K562 (cell line): ENCODE results near the gene GFOD2. TPM values are rescaled to one million over a fixed set of nuclear protein-coding genes. Genes with fewer than 3 reads are reported as not detected.
A peak's percentile ranks its signal among the peaks of the same experiment; 100 is the strongest.

Source experiments
- ATAC-seq: fragments of 200-7000 bp; cut with Tn5 transposase; 3 replicates; pipeline ENCODE4 v1.9.1; 2020; ENCODE audit warnings: moderate library complexity
- BruUV-seq: library from RNA; stranded (reverse); fragments of 400-500 nt; replicated peaks from 2 replicates; lab custom pipeline; 2021; lab: Mats Ljungman, UMichigan
- CTCF ChIA-PET: fragments of 300-600 bp; formaldehyde crosslinking; extraction: SDS; loops from one replicate; lab custom pipeline; 2021; ENCODE audit warnings: low intra/inter-chr PET ratio; lab: Yijun Ruan, JAX
- POLR2A ChIA-PET: fragments of 300-600, 350-650 bp; sonication (Branson Sonifier 250); formaldehyde crosslinking; extraction: SDS; loops from one replicate; lab custom pipeline; 2021; ENCODE audit warnings: antibody characterized with exemption, inconsistent platforms; lab: Yijun Ruan, JAX
- DNase-seq, 4 experiments: peaks; one replicate each; pipeline versions ENCODE4 v3.0.0 to v3.0.0-alpha.2; 2011 to 2018; ENCODE audit warnings: low spot score in 3 of 4, mixed read lengths in 3 of 4; ENCODE audit errors: extremely low read depth in 1 of 4
- FAIRE-seq: peaks from 2 replicates; lab custom pipeline; 2011; peaks lifted over from hg19 to GRCh38; lab: Jason Lieb, UNC
- H2AFZ ChIP-seq: 2 replicates; pipeline ENCODE4 v1.6.0; 2011; ENCODE audit warnings: low read depth, low read length, control low read depth, inconsistent platforms
- H3K27ac ChIP-seq: fragments of 200-600 bp; 3 replicates; pipeline ENCODE4 v1.8.0; 2011; ENCODE audit warnings: low read depth, mild to moderate bottlenecking, control low read depth, inconsistent platforms, low read length, moderate library complexity, mixed read lengths; ENCODE audit errors: extremely low read depth
- H3K27me3 ChIP-seq, 2 experiments: fragments of 300-600 bp in 1 of 2; 2 replicates in 1 of 2; 3 replicates in 1 of 2; pipeline versions ENCODE4 v1.6.0 to v1.8.0; 2011; ENCODE audit warnings: inconsistent platforms in 2 of 2, low read length in 2 of 2, mild to moderate bottlenecking in 1 of 2, mixed read lengths in 1 of 2, moderate library complexity in 1 of 2; ENCODE audit not compliant: control insufficient read depth in 2 of 2, insufficient read depth in 2 of 2
- H3K36me3 ChIP-seq: fragments of 300-600 bp; 3 replicates; pipeline ENCODE4 v1.8.0; 2011; ENCODE audit warnings: mild to moderate bottlenecking, low read length, inconsistent platforms; ENCODE audit not compliant: control insufficient read depth, insufficient read depth
- H3K4me1 ChIP-seq, 2 experiments: fragments of 200-600 bp in 1 of 2; replicated peaks in 1 of 2; 2 replicates in 1 of 2; 3 replicates in 1 of 2; pipeline versions ENCODE4 v1.5.1 to v1.8.0; 2011; ENCODE audit warnings: inconsistent platforms in 2 of 2, low read length in 2 of 2, mild to moderate bottlenecking in 1 of 2, mixed read lengths in 1 of 2, moderate library complexity in 1 of 2; ENCODE audit not compliant: control insufficient read depth in 2 of 2, insufficient read depth in 2 of 2
- H3K4me2 ChIP-seq: 2 replicates; pipeline ENCODE4 v1.6.1; 2011; ENCODE audit warnings: low read length, control low read depth, inconsistent platforms, mixed read lengths; ENCODE audit not compliant: insufficient read depth
- H3K4me3 ChIP-seq: fragments of 200-600 bp; sonication (generic), shearing (Covaris generic); 2 replicates; pipeline ENCODE4 v1.5.1; 2016; ENCODE audit warnings: control low read depth, inconsistent platforms
- H3K79me2 ChIP-seq: fragments of 200-600 bp; 3 replicates; pipeline ENCODE4 v1.8.0; 2011; ENCODE audit warnings: low read length, inconsistent platforms; ENCODE audit not compliant: control insufficient read depth, insufficient read depth
- H3K9ac ChIP-seq, 2 experiments: 2 replicates each; pipeline versions ENCODE4 v1.6.0 to v1.6.1; 2011; ENCODE audit warnings: low read depth in 2 of 2, low read length in 2 of 2, control low read depth in 1 of 2, inconsistent platforms in 1 of 2, mild to moderate bottlenecking in 1 of 2, mixed read lengths in 1 of 2; ENCODE audit not compliant: insufficient read depth in 1 of 2
- H3K9me1 ChIP-seq: one replicate; pipeline ENCODE4 v1.6.0; 2011; ENCODE audit warnings: inconsistent platforms, mild to moderate bottlenecking, low read length, moderate library complexity; ENCODE audit not compliant: control insufficient read depth, insufficient read depth
- H3K9me3 ChIP-seq: replicated peaks from 2 replicates; pipeline ENCODE4 v1.5.1; 2011; ENCODE audit warnings: low read depth, low read length, inconsistent platforms; ENCODE audit not compliant: control insufficient read depth, insufficient read depth
- H4K20me1 ChIP-seq: replicated peaks from 2 replicates; pipeline ENCODE4 v1.6.1; 2011; ENCODE audit warnings: low read length, inconsistent platforms, mixed read lengths; ENCODE audit not compliant: control insufficient read depth, insufficient read depth
- MYNN ChIP-seq, 2 experiments: sonication (generic); formaldehyde crosslinking in 1 of 2; IDR thresholded peaks; 2 replicates each; pipeline versions ENCODE4 v1.5.0 to v1.6.1; 2016 to 2020; ENCODE audit warnings: antibody characterized with exemption in 1 of 2, missing genetic modification reagents in 1 of 2
- SMARCE1 ChIP-seq: fragments of 450-650 bp; IDR thresholded peaks from 2 replicates; pipeline ENCODE4 v1.7.1; 2016; ENCODE audit warnings: mild to moderate bottlenecking
- ZNF263 ChIP-seq: sonication (generic); formaldehyde crosslinking; IDR thresholded peaks from 2 replicates; pipeline ENCODE4 v1.8.0; 2022; ENCODE audit warnings: mild to moderate bottlenecking, missing genetic modification reagents, borderline replicate concordance
- WGBS: fragments of 100-300 bp; shearing (Covaris generic); methylation state at CpG from one replicate; pipeline ENCODE4 v1.1.6; 2016; ENCODE audit warnings: low coverage, mixed read lengths; ENCODE audit not compliant: insufficient coverage; ENCODE audit errors: missing lambda C conversion rate; 5-methylcytosine and 5-hydroxymethylcytosine counted together
- in situ Hi-C: fragments of 300-500 bp; cut with MboI; formaldehyde crosslinking; loops from 4 replicates; pipeline ENCODE4 v1.15.0; 2018; ENCODE audit warnings: inconsistent platforms, mixed read lengths
- intact Hi-C: fragments of 100-400 bp; cut with micrococcal nuclease; formaldehyde crosslinking; loops from 2 replicates; pipeline ENCODE4 v1.14.2; 2022
- polyA plus RNA-seq, 8 experiments: library from polyadenylated mRNA; depleted of rRNA in 4 of 8; stranded (reverse) in 5 of 8; unstranded in 3 of 8; fragments of >200 nt; fragmentation: Nextera tagmentation in 2 of 8; fragmentation: Illumina TruSeq in 1 of 8; extraction: Ambion mirVana in 2 of 8; extraction: Trizol in 1 of 8; gene quantifications; 2 replicates each; pipeline versions ENCODE4 v1.2.1 to v1.2.3, GENCODE V29; 2011 to 2014; ENCODE audit warnings: inconsistent platforms in 1 of 8, missing spikeins in 1 of 8
- total RNA-seq, 7 experiments: library from RNA; depleted of rRNA in 6 of 7; stranded (reverse); fragments of >200 nt in 6 of 7; fragmentation: Illumina TruSeq in 2 of 7; extraction: Trizol in 2 of 7; gene quantifications; 2 replicates each; pipeline versions ENCODE4 v1.2.1 to v1.2.3, GENCODE V29; 2011 to 2021; ENCODE audit warnings: low replicate concordance in 1 of 7
- TF ChIP-seq, protein P1 (sequence below): fragments of 450-650 bp; IDR thresholded peaks from 2 replicates; pipeline ENCODE4 v1.6.1; 2016; ENCODE audit warnings: low read depth
- TF ChIP-seq, protein P2 (sequence below): sonication (generic); formaldehyde crosslinking; IDR thresholded peaks from 2 replicates; pipeline ENCODE4 v1.4.0; 2020; ENCODE audit warnings: mild to moderate bottlenecking, missing genetic modification reagents

The GFOD2 gene
- total and polyA plus RNA-seq, 9 of the 15 experiments (the other 6 are each of a cell fraction or from before 2014, with no cell fraction given) = 1.9 to 15.8 (median 11.1) TPM

DNA sequence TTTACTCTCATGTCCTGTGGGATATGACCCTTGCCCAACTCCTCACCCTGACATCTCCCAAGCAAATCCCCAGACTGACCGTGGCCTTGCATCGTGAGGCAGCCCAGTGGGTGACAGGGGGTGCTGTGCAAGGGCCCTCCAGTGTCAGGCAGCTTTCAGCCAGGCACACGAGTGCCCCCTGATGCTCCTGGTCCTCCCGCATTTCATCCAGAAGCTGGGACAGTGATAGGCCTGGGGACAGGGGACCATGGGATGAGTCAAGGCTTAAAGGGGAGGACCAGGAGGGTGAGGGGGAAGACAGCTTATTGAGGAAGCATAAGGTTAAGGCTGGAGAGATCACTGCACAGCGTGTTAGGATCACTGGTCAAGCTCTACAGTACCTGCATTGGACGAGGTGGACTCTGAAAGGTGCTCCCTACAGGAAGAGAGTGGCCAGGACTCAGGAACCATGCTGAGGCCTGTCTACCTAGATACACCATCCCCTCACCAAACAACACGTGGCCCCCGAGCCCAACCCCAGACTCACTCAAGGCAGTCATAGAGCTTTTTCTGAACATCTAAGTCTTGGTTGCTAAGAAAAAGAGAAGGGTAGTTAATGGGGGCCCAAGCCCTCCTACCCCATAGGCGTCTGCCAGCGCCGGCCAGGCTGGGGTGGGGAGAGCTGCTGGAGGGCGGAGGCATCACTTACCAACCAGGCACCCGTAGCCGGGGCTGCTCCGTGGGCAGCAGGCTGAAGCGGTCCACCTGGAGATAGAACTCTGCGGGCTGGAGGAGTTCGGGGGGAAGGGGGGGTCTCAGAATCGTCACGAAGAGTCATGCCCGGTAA lies 60.1 kb downstream of the GFOD2 start:
- WGBS = 29% methylated on average over 21 of the region's 21 CpGs
- Histone ChIP-seq H3K27me3 (peaks cover 0 to 8% of the 10 kb centered on the region in 2 experiments; a peak in 2 of 5 replicates), H3K79me2 (peaks cover 14% of the 10 kb centered on the region), H3K36me3 (peaks cover 19% of the 10 kb centered on the region), H3K4me2 (peak overlapping the region; percentile 99), H3K9ac (peak overlapping the region; percentile 73 to 96), H4K20me1 (peaks cover 13% of the 10 kb centered on the region; the same call in 1 of the 2 replicates), H3K4me1 (peaks cover 4 to 62% of the 10 kb centered on the region in 2 experiments; a peak in 4 of 5 replicates), H3K4me3 (peak overlapping the region; percentile 58), H2AFZ (peak overlapping the region; percentile 99; the same call in 1 of the 2 replicates), H3K9me3 (no peaks in the 10 kb centered on the region), H3K9me1 (no peaks in the 10 kb centered on the region), H3K27ac (no peak overlapping the region; the same call in 2 of the 3 replicates)
- DNase-seq (peak in 1 of 4 experiments; percentile 33), FAIRE-seq (peak; percentile 26), ATAC-seq (no peak)
- BruUV-seq = no TSS peak
- ChIA-PET POLR2A (interaction anchor here (0.6 to 1.4 kb wide), 2 partner anchors 100 to 527 kb away, joined by 3 to 4 read pairs; no protein-coding TSS in a partner anchor), CTCF (no interaction called here)
- in situ Hi-C loops = no loop called here
- TF ChIP-seq, protein P1, sequence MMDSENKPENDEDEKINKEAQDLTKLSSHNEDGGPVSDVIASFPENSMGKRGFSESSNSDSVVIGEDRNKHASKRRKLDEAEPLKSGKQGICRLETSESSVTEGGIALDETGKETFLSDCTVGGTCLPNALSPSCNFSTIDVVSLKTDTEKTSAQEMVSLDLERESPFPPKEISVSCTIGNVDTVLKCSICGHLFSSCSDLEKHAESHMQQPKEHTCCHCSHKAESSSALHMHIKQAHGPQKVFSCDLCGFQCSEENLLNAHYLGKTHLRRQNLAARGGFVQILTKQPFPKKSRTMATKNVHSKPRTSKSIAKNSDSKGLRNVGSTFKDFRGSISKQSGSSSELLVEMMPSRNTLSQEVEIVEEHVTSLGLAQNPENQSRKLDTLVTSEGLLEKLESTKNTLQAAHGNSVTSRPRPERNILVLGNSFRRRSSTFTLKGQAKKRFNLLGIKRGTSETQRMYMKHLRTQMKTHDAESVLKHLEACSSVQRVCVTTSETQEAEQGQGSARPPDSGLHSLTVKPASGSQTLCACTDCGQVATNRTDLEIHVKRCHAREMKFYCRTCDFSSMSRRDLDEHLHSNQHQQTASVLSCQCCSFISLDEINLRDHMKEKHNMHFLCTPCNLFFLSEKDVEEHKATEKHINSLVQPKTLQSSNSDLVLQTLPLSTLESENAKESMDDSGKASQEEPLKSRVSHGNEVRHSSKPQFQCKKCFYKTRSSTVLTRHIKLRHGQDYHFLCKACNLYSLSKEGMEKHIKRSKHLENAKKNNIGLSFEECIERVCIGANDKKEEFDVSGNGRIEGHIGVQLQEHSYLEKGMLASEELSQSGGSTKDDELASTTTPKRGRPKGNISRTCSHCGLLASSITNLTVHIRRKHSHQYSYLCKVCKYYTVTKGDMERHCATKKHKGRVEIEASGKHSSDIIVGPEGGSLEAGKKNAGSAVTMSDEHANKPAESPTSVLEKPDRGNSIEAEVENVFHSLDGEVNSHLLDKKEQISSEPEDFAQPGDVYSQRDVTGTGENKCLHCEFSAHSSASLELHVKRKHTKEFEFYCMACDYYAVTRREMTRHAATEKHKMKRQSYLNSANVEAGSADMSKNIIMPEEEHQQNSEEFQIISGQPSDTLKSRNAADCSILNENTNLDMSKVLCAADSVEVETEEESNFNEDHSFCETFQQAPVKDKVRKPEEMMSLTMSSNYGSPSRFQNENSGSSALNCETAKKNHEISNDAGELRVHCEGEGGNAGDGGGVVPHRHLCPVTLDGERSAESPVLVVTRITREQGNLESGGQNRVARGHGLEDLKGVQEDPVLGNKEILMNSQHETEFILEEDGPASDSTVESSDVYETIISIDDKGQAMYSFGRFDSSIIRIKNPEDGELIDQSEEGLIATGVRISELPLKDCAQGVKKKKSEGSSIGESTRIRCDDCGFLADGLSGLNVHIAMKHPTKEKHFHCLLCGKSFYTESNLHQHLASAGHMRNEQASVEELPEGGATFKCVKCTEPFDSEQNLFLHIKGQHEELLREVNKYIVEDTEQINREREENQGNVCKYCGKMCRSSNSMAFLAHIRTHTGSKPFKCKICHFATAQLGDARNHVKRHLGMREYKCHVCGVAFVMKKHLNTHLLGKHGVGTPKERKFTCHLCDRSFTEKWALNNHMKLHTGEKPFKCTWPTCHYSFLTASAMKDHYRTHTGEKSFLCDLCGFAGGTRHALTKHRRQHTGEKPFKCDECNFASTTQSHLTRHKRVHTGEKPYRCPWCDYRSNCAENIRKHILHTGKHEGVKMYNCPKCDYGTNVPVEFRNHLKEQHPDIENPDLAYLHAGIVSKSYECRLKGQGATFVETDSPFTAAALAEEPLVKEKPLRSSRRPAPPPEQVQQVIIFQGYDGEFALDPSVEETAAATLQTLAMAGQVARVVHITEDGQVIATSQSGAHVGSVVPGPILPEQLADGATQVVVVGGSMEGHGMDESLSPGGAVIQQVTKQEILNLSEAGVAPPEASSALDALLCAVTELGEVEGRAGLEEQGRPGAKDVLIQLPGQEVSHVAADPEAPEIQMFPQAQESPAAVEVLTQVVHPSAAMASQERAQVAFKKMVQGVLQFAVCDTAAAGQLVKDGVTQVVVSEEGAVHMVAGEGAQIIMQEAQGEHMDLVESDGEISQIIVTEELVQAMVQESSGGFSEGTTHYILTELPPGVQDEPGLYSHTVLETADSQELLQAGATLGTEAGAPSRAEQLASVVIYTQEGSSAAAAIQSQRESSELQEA = peak; percentile 71
- TF ChIP-seq MYNN (IDR thresholded peaks at IDR 0.05) (no peak), MYNN (CRISPR knock-in tag; IDR thresholded peaks at IDR 0.05) (no peak), SMARCE1 (no peak), ZNF263 (peak; percentile 86)
- TF ChIP-seq, protein P2, sequence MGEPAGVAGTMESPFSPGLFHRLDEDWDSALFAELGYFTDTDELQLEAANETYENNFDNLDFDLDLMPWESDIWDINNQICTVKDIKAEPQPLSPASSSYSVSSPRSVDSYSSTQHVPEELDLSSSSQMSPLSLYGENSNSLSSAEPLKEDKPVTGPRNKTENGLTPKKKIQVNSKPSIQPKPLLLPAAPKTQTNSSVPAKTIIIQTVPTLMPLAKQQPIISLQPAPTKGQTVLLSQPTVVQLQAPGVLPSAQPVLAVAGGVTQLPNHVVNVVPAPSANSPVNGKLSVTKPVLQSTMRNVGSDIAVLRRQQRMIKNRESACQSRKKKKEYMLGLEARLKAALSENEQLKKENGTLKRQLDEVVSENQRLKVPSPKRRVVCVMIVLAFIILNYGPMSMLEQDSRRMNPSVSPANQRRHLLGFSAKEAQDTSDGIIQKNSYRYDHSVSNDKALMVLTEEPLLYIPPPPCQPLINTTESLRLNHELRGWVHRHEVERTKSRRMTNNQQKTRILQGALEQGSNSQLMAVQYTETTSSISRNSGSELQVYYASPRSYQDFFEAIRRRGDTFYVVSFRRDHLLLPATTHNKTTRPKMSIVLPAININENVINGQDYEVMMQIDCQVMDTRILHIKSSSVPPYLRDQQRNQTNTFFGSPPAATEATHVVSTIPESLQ (CRISPR knock-in tag) = 0 out of 2 replicates have a peak, but pooled peaks have one; percentile 11
- intact Hi-C loops = no loop called here
